ENCODE measurements around the gene CUEDC1. TPM values are rescaled to one million over a fixed set of nuclear protein-coding genes. Genes with fewer than 3 reads are reported as not detected.

The CUEDC1 gene
- total and polyA plus RNA-seq, 5 donors, result 41.0 to 60.5 (median 54.7) TPM

DNA sequence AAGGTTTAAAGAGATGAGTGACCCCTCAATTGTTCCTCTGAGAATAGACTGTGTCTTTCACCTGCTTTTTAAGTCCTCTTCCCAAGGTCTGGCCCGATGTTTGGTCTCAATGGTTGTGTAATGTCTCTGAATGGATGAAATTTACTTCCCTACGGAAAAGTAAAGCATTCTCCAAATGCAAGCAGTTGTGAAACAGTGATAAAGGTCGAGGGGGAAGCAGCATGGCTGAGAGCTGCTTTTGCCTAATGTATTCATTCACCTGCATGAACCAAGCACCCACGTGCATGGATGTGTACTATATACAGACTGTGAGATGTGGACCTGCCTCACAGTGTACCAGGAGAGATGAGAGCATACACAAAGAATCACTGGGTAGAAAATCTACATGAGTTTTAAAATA is 116.8 kb downstream of the CUEDC1 start:
- H3K27me3 ChIP-seq (ENCODE audit: control insufficient read depth, insufficient read depth), result no peaks in the 10 kb centered on the region
- no peaks in the 10 kb centered on the region for H3K9me3 ChIP-seq (ENCODE audit: control insufficient read depth, low read length)
- 75% methylated on average over 4 of the region's 4 CpGs for WGBS
- intact Hi-C loops (cut with DNase I), result loop anchor here in 2 of 4 donors (10.0 kb wide), 3 partner anchors 244 to 704 kb away; partner anchors contain the start of gene MSI2 (in 1 of the 2)
- DNase-seq (no peak), ATAC-seq (no peak)
- H3K27ac ChIP-seq (ENCODE audit: low read length), result peak overlapping the region; percentile 58
- peaks cover 4% of the 10 kb centered on the region for H3K4me1 ChIP-seq (ENCODE audit: control insufficient read depth, insufficient read depth, low read length)
- H3K4me3 ChIP-seq (ENCODE audit: low read length), result no peak overlapping the region

DNA sequence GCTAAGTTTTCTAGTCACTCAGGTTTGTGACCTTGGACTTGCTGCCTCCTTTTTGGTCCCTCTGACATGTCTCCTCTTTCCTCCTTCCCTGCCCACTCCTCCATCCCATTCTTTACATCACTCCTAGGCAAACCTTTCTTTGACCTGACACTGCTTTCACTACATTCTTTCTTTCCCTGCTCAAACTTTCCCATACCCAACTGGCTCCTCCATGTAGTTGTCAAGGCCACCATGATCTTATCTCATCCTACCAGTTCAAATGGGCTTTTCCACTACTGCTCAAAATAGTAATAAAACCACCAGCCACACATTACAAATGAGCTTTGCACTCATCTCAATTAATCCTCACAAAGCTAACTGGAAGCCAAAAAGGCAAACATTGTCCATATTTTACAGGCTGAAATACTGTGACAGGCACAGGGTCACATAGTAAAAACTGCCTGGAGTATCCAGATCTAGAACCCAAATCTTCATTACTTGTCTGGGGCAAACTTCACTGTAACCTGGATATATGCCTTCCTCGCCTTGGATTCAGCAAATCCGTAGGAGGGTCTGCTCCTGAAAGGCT is 119.8 kb downstream of the CUEDC1 start:
- Histone ChIP-seq H3K4me1 (ENCODE audit: control insufficient read depth, insufficient read depth, low read length) (peaks cover 8% of the 10 kb centered on the region), H3K4me3 (ENCODE audit: low read length) (no peak overlapping the region), H3K27me3 (ENCODE audit: control insufficient read depth, insufficient read depth) (no peaks in the 10 kb centered on the region), H3K9me3 (ENCODE audit: control insufficient read depth, low read length) (no peaks in the 10 kb centered on the region), H3K27ac (ENCODE audit: low read length) (peak overlapping the region; percentile 74)
- DNase-seq (no peak), ATAC-seq (no peak)
- intact Hi-C loops (cut with DNase I), result loop anchor here in 2 of 4 donors (10.0 kb wide), 3 partner anchors 241 to 701 kb away; partner anchors contain the start of gene MSI2 (in 1 of the 2)
- 90% methylated on average over 2 of the region's 2 CpGs for WGBS

GRCh38 chr17:57834146-57834741 is 121.0 kb downstream of the CUEDC1 start:
- peaks cover 8% of the 10 kb centered on the region for H3K4me1 ChIP-seq (ENCODE audit: control insufficient read depth, insufficient read depth, low read length)

GRCh38 chr17:57833179-57833939 is 121.9 kb downstream of the CUEDC1 start:
- ATAC-seq, result peak; percentile 86 to 93
- DNase-seq, result peak; percentile 65 to 81 (median 74)
- Histone ChIP-seq H3K4me3 (ENCODE audit: low read length) (peak overlapping the region; percentile 48), H3K27ac (ENCODE audit: low read length) (peak overlapping the region; percentile 94), H3K9me3 (ENCODE audit: control insufficient read depth, low read length) (no peaks in the 10 kb centered on the region), H3K27me3 (ENCODE audit: control insufficient read depth, insufficient read depth) (no peaks in the 10 kb centered on the region), H3K4me1 (ENCODE audit: control insufficient read depth, insufficient read depth, low read length) (peaks cover 8% of the 10 kb centered on the region)
- intact Hi-C loops (cut with DNase I), result loop anchor here in 3 of 4 donors (5.0 to 10.0 kb wide), 5 partner anchors 239 to 701 kb away; partner anchors contain the start of gene MSI2 (in 1 of the 3)
- WGBS, result 9% methylated on average over 13 of the region's 13 CpGs

More at GRCh38 chr17:57834146-57834741, 121.0 kb downstream of the CUEDC1 start:
- ATAC-seq (peak; percentile 67 to 68), DNase-seq (peak in 2 of 3 donors; percentile 51 to 81)
- no peaks in the 10 kb centered on the region for H3K9me3 ChIP-seq (ENCODE audit: control insufficient read depth, low read length)
- H3K27me3 ChIP-seq (ENCODE audit: control insufficient read depth, insufficient read depth), result no peaks in the 10 kb centered on the region
- 58% methylated on average over 13 of the region's 13 CpGs for WGBS
- H3K4me3 ChIP-seq (ENCODE audit: low read length), result no peak overlapping the region
- intact Hi-C loops (cut with DNase I), result loop anchor here in 3 of 4 donors (5.0 to 10.0 kb wide), 5 partner anchors 239 to 702 kb away; partner anchors contain the start of gene MSI2 (in 1 of the 3)
- H3K27ac ChIP-seq (ENCODE audit: low read length), result peak overlapping the region; percentile 83

GRCh38 chr17:57832314-57833178 is 122.7 kb downstream of the CUEDC1 start:
- Histone ChIP-seq H3K4me1 (ENCODE audit: control insufficient read depth, insufficient read depth, low read length) (peaks cover 8% of the 10 kb centered on the region), H3K9me3 (ENCODE audit: control insufficient read depth, low read length) (no peaks in the 10 kb centered on the region), H3K27me3 (ENCODE audit: control insufficient read depth, insufficient read depth) (no peaks in the 10 kb centered on the region), H3K4me3 (ENCODE audit: low read length) (peak overlapping the region; percentile 48), H3K27ac (ENCODE audit: low read length) (peak overlapping the region; percentile 94)
- intact Hi-C loops (cut with DNase I), result loop anchor here in 3 of 4 donors (5.0 to 10.0 kb wide), 5 partner anchors 238 to 700 kb away; partner anchors contain the start of gene MSI2 (in 1 of the 3)
- 22% methylated on average over 12 of the region's 12 CpGs for WGBS
- ATAC-seq (peak in 1 of 2 donors; percentile 36), DNase-seq (no peak)

- 88% methylated on average over 7 of the region's 7 CpGs for WGBS
- Histone ChIP-seq H3K27ac (ENCODE audit: low read length) (no peak overlapping the region), H3K9me3 (ENCODE audit: control insufficient read depth, low read length) (no peaks in the 10 kb centered on the region), H3K4me1 (ENCODE audit: control insufficient read depth, insufficient read depth, low read length) (peaks cover 8% of the 10 kb centered on the region), H3K27me3 (ENCODE audit: control insufficient read depth, insufficient read depth) (no peaks in the 10 kb centered on the region), H3K4me3 (ENCODE audit: low read length) (no peak overlapping the region)
- DNase-seq, result no peak
- no peak for ATAC-seq
- intact Hi-C loops (cut with DNase I), result loop anchor here in 3 of 4 donors (5.0 to 10.0 kb wide), 5 partner anchors 236 to 699 kb away; partner anchors contain the start of gene MSI2 (in 1 of the 3)
Measured at GRCh38 chr17:57830880-57831279, 124.3 kb downstream of the CUEDC1 start.

- 85% methylated on average over 15 of the region's 15 CpGs for WGBS
- Histone ChIP-seq H3K4me1 (ENCODE audit: control insufficient read depth, insufficient read depth, low read length) (no peaks in the 10 kb centered on the region), H3K4me3 (ENCODE audit: low read length) (no peak overlapping the region), H3K27me3 (ENCODE audit: control insufficient read depth, insufficient read depth) (no peaks in the 10 kb centered on the region), H3K9me3 (ENCODE audit: control insufficient read depth, low read length) (no peaks in the 10 kb centered on the region), H3K27ac (ENCODE audit: low read length) (no peak overlapping the region)
- intact Hi-C loops (cut with DNase I), result no loop called here
- ATAC-seq (no peak), DNase-seq (no peak)
Measured at GRCh38 chr17:57823469-57824401, 131.5 kb downstream of the CUEDC1 start.

DNA sequence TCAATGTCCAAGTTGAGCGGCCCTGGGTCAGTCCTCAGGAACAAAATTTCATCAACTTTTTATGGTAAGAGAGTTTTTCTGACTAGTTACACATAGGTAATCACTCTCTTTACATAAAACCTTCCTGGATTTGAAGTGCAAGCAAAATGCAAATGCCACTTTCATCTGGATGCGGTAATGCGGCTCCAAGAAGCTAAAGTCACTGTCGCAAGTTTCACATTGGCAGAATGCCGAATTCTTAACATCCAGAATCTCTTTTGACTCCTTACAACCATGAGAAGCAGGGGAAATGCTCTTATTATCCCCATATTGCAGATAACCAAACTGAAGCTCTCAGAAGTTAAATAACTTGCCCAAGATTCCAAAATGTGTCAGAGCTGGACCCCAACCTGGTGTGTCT is 135.3 kb downstream of the CUEDC1 start:
- intact Hi-C loops (cut with DNase I), result no loop called here
- no peaks in the 10 kb centered on the region for H3K27me3 ChIP-seq (ENCODE audit: control insufficient read depth, insufficient read depth)
- ATAC-seq (no peak), DNase-seq (no peak)
- no peak overlapping the region for H3K27ac ChIP-seq (ENCODE audit: low read length)
- H3K4me1 ChIP-seq (ENCODE audit: control insufficient read depth, insufficient read depth, low read length), result no peaks in the 10 kb centered on the region
- H3K4me3 ChIP-seq (ENCODE audit: low read length), result no peak overlapping the region
- H3K9me3 ChIP-seq (ENCODE audit: control insufficient read depth, low read length), result no peaks in the 10 kb centered on the region
- 85% methylated on average over 5 of the region's 5 CpGs for WGBS

DNA sequence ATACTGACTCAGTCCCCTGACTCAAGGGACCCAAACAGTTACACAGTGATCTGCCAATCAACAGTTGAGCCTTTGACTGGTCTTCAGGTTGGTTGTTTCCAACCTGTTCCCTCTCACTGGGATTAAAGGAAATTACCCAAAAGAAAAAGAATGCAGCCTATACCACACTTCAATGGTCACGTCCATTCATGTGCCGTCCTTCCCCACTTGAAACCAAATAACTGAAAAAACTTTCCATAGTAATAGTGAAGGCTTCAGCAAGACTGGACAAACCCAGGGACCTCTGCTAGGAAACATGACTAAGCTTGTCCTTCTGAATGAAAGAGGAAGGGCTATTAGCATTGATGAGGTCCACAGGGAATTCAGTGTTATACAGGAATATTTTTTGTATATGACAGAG is 135.9 kb downstream of the CUEDC1 start:
- intact Hi-C loops (cut with DNase I), result no loop called here

More for the DNA sequence above, 135.9 kb downstream of the CUEDC1 start:
- Histone ChIP-seq H3K4me3 (ENCODE audit: low read length) (no peak overlapping the region), H3K9me3 (ENCODE audit: control insufficient read depth, low read length) (no peaks in the 10 kb centered on the region), H3K27me3 (ENCODE audit: control insufficient read depth, insufficient read depth) (no peaks in the 10 kb centered on the region), H3K4me1 (ENCODE audit: control insufficient read depth, insufficient read depth, low read length) (no peaks in the 10 kb centered on the region), H3K27ac (ENCODE audit: low read length) (no peak overlapping the region)
- WGBS, result 79% methylated on average over 2 of the region's 2 CpGs
- no peak for ATAC-seq
- no peak for DNase-seq

Data from right cardiac atrium (tissue), 5 donors.